ENCODE data around the gene PPP2R2C. TPM values are rescaled to one million over a fixed set of nuclear protein-coding genes. Genes with fewer than 3 reads are reported as not detected.

The PPP2R2C gene
- polyA plus RNA-seq, 1 donor (not counting 4 experiments of a cell fraction or from before 2014, with no cell fraction given), result 12.3 TPM

GRCh38 chr4:6472008-6472386 is 417 bp downstream of the PPP2R2C start:
- Histone ChIP-seq H2AFZ (ENCODE audit: control insufficient read depth, low read length) (no peak overlapping the region), H4K20me1 (ENCODE audit: control insufficient read depth, extremely low read depth, insufficient read depth, low read length) (peaks cover 3% of the 10 kb centered on the region), H3K27ac (ENCODE audit: control insufficient read depth, insufficient read depth, low read length) (no peak overlapping the region), H3K4me3 (ENCODE audit: control insufficient read depth in 2 of 3, extremely low read depth in 1 of 3, insufficient read depth in 2 of 3, low read depth in 1 of 3, low read length in 3 of 3) (peak overlapping the region in 2 of 3 experiments; percentile 11 to 54), H3K9ac (ENCODE audit: control insufficient read depth, extremely low read depth, insufficient read depth, low read length) (no peak overlapping the region), H3K79me2 (ENCODE audit: control insufficient read depth, insufficient read depth, low read length) (no peaks in the 10 kb centered on the region), H3K9me1 (ENCODE audit: control insufficient read depth, extremely low read depth, insufficient read depth, low read length) (no peaks in the 10 kb centered on the region), H3K4me1 (ENCODE audit: control insufficient read depth, extremely low read depth, insufficient read depth, low read length) (no peaks in the 10 kb centered on the region), H3K9me3 (ENCODE audit: control insufficient read depth, low read depth, low read length) (no peaks in the 10 kb centered on the region), H3K4me2 (ENCODE audit: control insufficient read depth, extremely low read depth, insufficient read depth, low read depth, low read length) (peak overlapping the region; percentile 8), H3K36me3 (ENCODE audit: control insufficient read depth in 2 of 2, extremely low read depth in 1 of 2, insufficient read depth in 2 of 2, low read length in 2 of 2) (no peaks in the 10 kb centered on the region), H3K27me3 (ENCODE audit: control insufficient read depth, extremely low read depth, insufficient read depth, low read length) (peaks cover 24% of the 10 kb centered on the region)
- DNase-seq (ENCODE audit: low read depth, low spot score) (no peak), FAIRE-seq (no peak)
- TF ChIP-seq EZH2 (IDR thresholded peaks at IDR 0.05; ENCODE audit: low read length), result no peak
- TF ChIP-seq CTCF (optimal IDR thresholded peaks at IDR 0.05 in 1 of 3, IDR thresholded peaks at IDR 0.05 in 1 of 3, conservative IDR thresholded peaks at IDR 0.05 in 1 of 3; ENCODE audit: extremely low read depth in 1 of 3, insufficient read depth in 2 of 3, low read length in 3 of 3), result no peak
- dilution Hi-C loops (cut with MboI; ENCODE audit: extremely low pct_ligation_motif_present, low sequenced_read_pairs), result no loop called here

- H3K9me1 ChIP-seq (ENCODE audit: control insufficient read depth, extremely low read depth, insufficient read depth, low read length), result no peaks in the 10 kb centered on the region
- peak overlapping the region; percentile 54 to 55 (median 54) for H3K4me3 ChIP-seq (ENCODE audit: control insufficient read depth in 2 of 3, extremely low read depth in 1 of 3, insufficient read depth in 2 of 3, low read depth in 1 of 3, low read length in 3 of 3)
- H3K27me3 ChIP-seq (ENCODE audit: control insufficient read depth, extremely low read depth, insufficient read depth, low read length), result peaks cover 24% of the 10 kb centered on the region
- dilution Hi-C loops (cut with MboI; ENCODE audit: extremely low pct_ligation_motif_present, low sequenced_read_pairs), result no loop called here
- no peaks in the 10 kb centered on the region for H3K9me3 ChIP-seq (ENCODE audit: control insufficient read depth, low read depth, low read length)
- FAIRE-seq, result no peak
- H4K20me1 ChIP-seq (ENCODE audit: control insufficient read depth, extremely low read depth, insufficient read depth, low read length), result peaks cover 3% of the 10 kb centered on the region
- H2AFZ ChIP-seq (ENCODE audit: control insufficient read depth, low read length), result no peak overlapping the region
- peak overlapping the region; percentile 62 for H3K4me2 ChIP-seq (ENCODE audit: control insufficient read depth, extremely low read depth, insufficient read depth, low read depth, low read length)
- no peaks in the 10 kb centered on the region for H3K79me2 ChIP-seq (ENCODE audit: control insufficient read depth, insufficient read depth, low read length)
- DNase-seq (ENCODE audit: low read depth, low spot score), result no peak
- H3K36me3 ChIP-seq (ENCODE audit: control insufficient read depth in 2 of 2, extremely low read depth in 1 of 2, insufficient read depth in 2 of 2, low read length in 2 of 2), result no peaks in the 10 kb centered on the region
- no peaks in the 10 kb centered on the region for H3K4me1 ChIP-seq (ENCODE audit: control insufficient read depth, extremely low read depth, insufficient read depth, low read length)
- no peak for TF ChIP-seq EZH2 (IDR thresholded peaks at IDR 0.05; ENCODE audit: low read length)
- no peak for TF ChIP-seq CTCF (optimal IDR thresholded peaks at IDR 0.05 in 1 of 3, IDR thresholded peaks at IDR 0.05 in 1 of 3, conservative IDR thresholded peaks at IDR 0.05 in 1 of 3; ENCODE audit: extremely low read depth in 1 of 3, insufficient read depth in 2 of 3, low read length in 3 of 3)
- H3K27ac ChIP-seq (ENCODE audit: control insufficient read depth, insufficient read depth, low read length), result no peak overlapping the region
- H3K9ac ChIP-seq (ENCODE audit: control insufficient read depth, extremely low read depth, insufficient read depth, low read length), result peak overlapping the region; percentile 22
Observed at GRCh38 chr4:6471307-6472007, 957 bp downstream of the PPP2R2C start.
